H1 (cell line): ENCODE results near the gene PHF23. TPM values are rescaled to one million over a fixed set of nuclear protein-coding genes. Genes with fewer than 3 reads are reported as not detected.

Source experiments
- CTCF ChIA-PET: fragments of 300-600 bp; sonication (Branson Sonifier 250); formaldehyde crosslinking; loops from one replicate; lab custom pipeline; 2021; ENCODE audit not compliant: partially characterized antibody; lab: Charles Lee
- POLR2A ChIA-PET: fragments of 300-600 bp; sonication (Branson Sonifier 250); formaldehyde crosslinking; loops from one replicate; lab custom pipeline; 2021; ENCODE audit warnings: inconsistent platforms; ENCODE audit not compliant: partially characterized antibody; lab: Charles Lee
- DNase-seq, 2 experiments: peaks; one replicate each; pipeline versions ENCODE4 v3.0.0 to v3.0.0-alpha.2; 2010 to 2022; ENCODE audit warnings: low spot score in 2 of 2, low read depth in 1 of 2, mixed read lengths in 1 of 2
- FAIRE-seq: peaks from 2 replicates; lab custom pipeline; 2011; peaks lifted over from hg19 to GRCh38; lab: Jason Lieb, UNC
- H2AFZ ChIP-seq: 2 replicates; pipeline ENCODE4 v1.8.1; 2012; ENCODE audit warnings: low read length, inconsistent platforms
- H2AK5ac ChIP-seq: 2 replicates; pipeline ENCODE4 v1.6.1; 2013; ENCODE audit warnings: low read depth, low read length
- H2BK120ac ChIP-seq: replicated peaks from 2 replicates; pipeline ENCODE3; 2013; ENCODE audit warnings: low read depth, low read length, inconsistent platforms
- H2BK12ac ChIP-seq: 2 replicates; pipeline ENCODE4 v1.6.1; 2013; ENCODE audit warnings: low read depth, low read length
- H2BK15ac ChIP-seq: 2 replicates; pipeline ENCODE4 v1.6.1; 2013; ENCODE audit warnings: low read length
- H2BK20ac ChIP-seq: 2 replicates; pipeline ENCODE4 v1.6.1; 2013; ENCODE audit warnings: low read length
- H2BK5ac ChIP-seq: 2 replicates; pipeline ENCODE4 v1.6.1; 2013; ENCODE audit warnings: low read depth, low read length
- H3K14ac ChIP-seq: 2 replicates; pipeline ENCODE4 v1.6.1; 2013; ENCODE audit warnings: inconsistent platforms; ENCODE audit not compliant: insufficient read length
- H3K18ac ChIP-seq: 2 replicates; pipeline ENCODE4 v1.6.1; 2013; ENCODE audit warnings: low read length; ENCODE audit errors: extremely low read depth
- H3K23ac ChIP-seq: 2 replicates; pipeline ENCODE4 v1.6.1; 2013; ENCODE audit warnings: inconsistent platforms; ENCODE audit not compliant: insufficient read length
- H3K23me2 ChIP-seq: 2 replicates; pipeline ENCODE4 v1.6.1; 2013; ENCODE audit warnings: low read depth, low read length
- H3K27ac ChIP-seq: 2 replicates; pipeline ENCODE4 v1.6.1; 2011; ENCODE audit warnings: low read depth, low read length, inconsistent platforms
- H3K27me3 ChIP-seq, 4 experiments: replicated peaks in 1 of 4; 1 replicate in 1 of 4; 2 replicates in 3 of 4; pipeline versions ENCODE4 v1.6.1 to v1.8.1; 2011 to 2013; ENCODE audit warnings: low read length in 3 of 4, mild to moderate bottlenecking in 3 of 4, inconsistent platforms in 2 of 4, mixed read lengths in 2 of 4, moderate library complexity in 1 of 4; ENCODE audit not compliant: control insufficient read depth in 3 of 4, insufficient read depth in 3 of 4; ENCODE audit errors: extremely low read depth in 1 of 4
- H3K36me3 ChIP-seq, 4 experiments: 2 replicates each; pipeline versions ENCODE4 v1.6.1 to v1.8.1; 2011 to 2013; ENCODE audit warnings: mild to moderate bottlenecking in 4 of 4, low read length in 3 of 4, moderate library complexity in 2 of 4, control low read depth in 1 of 4, inconsistent platforms in 1 of 4; ENCODE audit not compliant: insufficient read depth in 4 of 4, control insufficient read depth in 2 of 4
- H3K4ac ChIP-seq: replicated peaks from 2 replicates; pipeline ENCODE3; 2013; ENCODE audit warnings: low read length, low read depth, mixed read lengths, inconsistent platforms; ENCODE audit not compliant: insufficient read length
- H3K4me1 ChIP-seq, 4 experiments: replicated peaks in 1 of 4; 1 replicate in 1 of 4; 2 replicates in 3 of 4; pipeline versions ENCODE4 v1.6.1 to v1.8.1; 2011 to 2013; ENCODE audit warnings: low read length in 3 of 4, inconsistent platforms in 2 of 4, mixed read lengths in 1 of 4; ENCODE audit not compliant: insufficient read depth in 4 of 4, control insufficient read depth in 3 of 4
- H3K4me2 ChIP-seq, 2 experiments: 2 replicates each; pipeline versions ENCODE4 v1.6.1 to v1.8.1; 2011 to 2013; ENCODE audit warnings: low read depth in 2 of 2, low read length in 2 of 2, control low read depth in 1 of 2, inconsistent platforms in 1 of 2, mild to moderate bottlenecking in 1 of 2; ENCODE audit not compliant: insufficient read depth in 1 of 2
- H3K4me3 ChIP-seq, 4 experiments: fragments of 200-600, 300-600 bp in 1 of 4; sonication (generic), shearing (Covaris generic), sonication (Bioruptor Twin) in 1 of 4; 2 replicates each; pipeline versions ENCODE4 v1.5.1 to v1.8.1; 2011 to 2016; ENCODE audit warnings: low read length in 4 of 4, low read depth in 3 of 4, control low read depth in 2 of 4, inconsistent platforms in 2 of 4, mild to moderate bottlenecking in 2 of 4, mixed read lengths in 1 of 4, moderate library complexity in 1 of 4; ENCODE audit not compliant: insufficient read depth in 2 of 4; ENCODE audit errors: extremely low read depth in 1 of 4
- H3K56ac ChIP-seq: replicated peaks from 2 replicates; pipeline ENCODE3; 2013; ENCODE audit warnings: low read depth, mild to moderate bottlenecking, mixed read lengths, low read length, inconsistent platforms; ENCODE audit not compliant: insufficient read length
- H3K79me1 ChIP-seq: 2 replicates; pipeline ENCODE4 v1.6.1; 2013; ENCODE audit warnings: low read depth, low read length, control low read depth
- H3K79me2 ChIP-seq, 2 experiments: 2 replicates each; pipeline versions ENCODE4 v1.6.1 to v1.8.1; 2012 to 2013; ENCODE audit warnings: low read length in 2 of 2, mild to moderate bottlenecking in 2 of 2, inconsistent platforms in 1 of 2; ENCODE audit not compliant: insufficient read depth in 2 of 2, control insufficient read depth in 1 of 2
- H3K9ac ChIP-seq, 4 experiments: replicated peaks in 1 of 4; 1 replicate in 1 of 4; 2 replicates in 3 of 4; pipeline versions ENCODE4 v1.6.1 to v1.8.1; 2011 to 2013; ENCODE audit warnings: low read depth in 3 of 4, low read length in 3 of 4, control low read depth in 2 of 4, mild to moderate bottlenecking in 2 of 4, moderate library complexity in 2 of 4, inconsistent platforms in 1 of 4; ENCODE audit errors: extremely low read depth in 1 of 4
- H3K9me3 ChIP-seq, 2 experiments: 2 replicates each; pipeline versions ENCODE4 v1.6.1 to v1.8.1; 2012 to 2013; ENCODE audit warnings: mild to moderate bottlenecking in 2 of 2, moderate library complexity in 2 of 2, control low read depth in 1 of 2, inconsistent platforms in 1 of 2, low read depth in 1 of 2, low read length in 1 of 2, mixed read lengths in 1 of 2; ENCODE audit not compliant: insufficient read depth in 2 of 2
- H4K20me1 ChIP-seq, 2 experiments: replicated peaks in 1 of 2; 2 replicates each; pipeline versions ENCODE3 to v1.8.1; 2011 to 2013; ENCODE audit warnings: inconsistent platforms in 2 of 2, low read length in 2 of 2, mild to moderate bottlenecking in 1 of 2; ENCODE audit not compliant: insufficient read depth in 2 of 2, control insufficient read depth in 1 of 2
- H4K5ac ChIP-seq: 2 replicates; pipeline ENCODE4 v1.6.1; 2013; ENCODE audit warnings: low read length, low read depth, mixed read lengths, inconsistent platforms; ENCODE audit not compliant: insufficient read length
- H4K8ac ChIP-seq: 2 replicates; pipeline ENCODE4 v1.8.0; 2013; ENCODE audit warnings: mild to moderate bottlenecking, moderate library complexity, low read length, inconsistent platforms; ENCODE audit not compliant: insufficient read depth; ENCODE audit errors: extremely low read depth
- H4K91ac ChIP-seq: replicated peaks from 2 replicates; pipeline ENCODE3; 2013; ENCODE audit warnings: low read length, mixed read lengths, inconsistent platforms; ENCODE audit not compliant: insufficient read length
- CBX8 ChIP-seq: fragments of 300-800, 300-1000 bp; sonication (generic); IDR thresholded peaks from 2 replicates; pipeline ENCODE4 v1.7.1; 2016; ENCODE audit warnings: low read depth, low read length, borderline replicate concordance
- EGR1 ChIP-seq: IDR thresholded peaks from 2 replicates; pipeline ENCODE4 v1.6.1; 2011; ENCODE audit warnings: low read depth, low read length, borderline replicate concordance
- HDAC2 ChIP-seq, 2 experiments: fragments of 300-600 bp in 1 of 2; sonication (generic) in 1 of 2; IDR thresholded peaks; 2 replicates each; pipeline ENCODE4 v1.6.1; 2011 to 2012; ENCODE audit warnings: low read depth in 2 of 2, low read length in 2 of 2, mild to moderate bottlenecking in 2 of 2, moderate library complexity in 2 of 2, borderline replicate concordance in 1 of 2, inconsistent platforms in 1 of 2
- KDM1A ChIP-seq: fragments of 200-600, 300-600 bp; sonication (generic); IDR thresholded peaks from 2 replicates; pipeline ENCODE4 v1.7.1; 2016; ENCODE audit warnings: mild to moderate bottlenecking, low read length, borderline replicate concordance
- KDM5A ChIP-seq: fragments of 200-600 bp; IDR thresholded peaks from 2 replicates; pipeline ENCODE4 v1.7.1; 2012; ENCODE audit warnings: mild to moderate bottlenecking, low read length, inconsistent platforms, mixed read lengths
- POLR2A ChIP-seq, 2 experiments: IDR thresholded peaks; 1 replicate in 1 of 2; 2 replicates in 1 of 2; pipeline ENCODE4 v1.6.1; 2011; ENCODE audit warnings: low read depth in 2 of 2, low read length in 2 of 2, mild to moderate bottlenecking in 2 of 2; ENCODE audit errors: control extremely low read depth in 1 of 2
- POU5F1 ChIP-seq: IDR thresholded peaks from 2 replicates; pipeline ENCODE4 v1.6.1; 2011; ENCODE audit warnings: low read depth, mild to moderate bottlenecking, low read length, moderate library complexity
- SIRT6 ChIP-seq: IDR thresholded peaks from one replicate; pipeline ENCODE4 v1.7.1; 2012; ENCODE audit warnings: low read length, inconsistent platforms
- SIX5 ChIP-seq: IDR thresholded peaks from 2 replicates; pipeline ENCODE4 v1.6.1; 2011; ENCODE audit warnings: mild to moderate bottlenecking, low read depth, low read length
- TCF12 ChIP-seq: IDR thresholded peaks from 2 replicates; pipeline ENCODE4 v1.6.1; 2011; ENCODE audit warnings: low read depth, mild to moderate bottlenecking, low read length
- ZNF274 ChIP-seq: IDR thresholded peaks from 2 replicates; pipeline ENCODE4 v1.7.0; 2012; ENCODE audit warnings: low read length, borderline replicate concordance; ENCODE audit errors: extremely low read depth
- WGBS, 2 experiments: shearing (Covaris generic) in 1 of 2; methylation state at CpG; one replicate each; pipeline versions ENCODE4 v1.1.6 to v1.1.7; 2013 to 2015; ENCODE audit warnings: low lambda C conversion rate in 2 of 2, mixed read lengths in 2 of 2, inconsistent platforms in 1 of 2, low coverage in 1 of 2, missing lambda C conversion rate in 1 of 2; ENCODE audit not compliant: insufficient replicate concordance in 2 of 2, insufficient coverage in 1 of 2, insufficient read length in 1 of 2; ENCODE audit errors: extremely low coverage in 1 of 2, missing lambda C conversion rate in 1 of 2; 5-methylcytosine and 5-hydroxymethylcytosine counted together
- polyA plus RNA-seq, 7 experiments: library from polyadenylated mRNA; depleted of rRNA in 3 of 7; stranded (reverse) in 5 of 7; unstranded in 2 of 7; fragments of >200 nt in 5 of 7; fragments of 200-250 nt in 2 of 7; gene quantifications; 1 replicate in 5 of 7; 2 replicates in 1 of 7; 4 replicates in 1 of 7; pipeline versions ENCODE4 v1.2.1 to v1.2.3, GENCODE V29; 2011 to 2013; ENCODE audit warnings: missing spikeins in 2 of 7, mixed read lengths in 2 of 7
- total RNA-seq: library from RNA; stranded (reverse); fragmentation: NEBNext Ultra II Directional; extraction: Animal tissue kit (Norgen Biotek cat#: 25700); gene quantifications from 2 replicates; pipeline ENCODE4 v1.2.1, GENCODE V29; 2021
- TF ChIP-seq, protein P1 (sequence below): IDR thresholded peaks from 2 replicates; pipeline ENCODE4 v1.6.1; 2011; ENCODE audit warnings: low read depth, mild to moderate bottlenecking, low read length; ENCODE audit not compliant: insufficient read depth
- TF ChIP-seq, protein P2 (sequence below): IDR thresholded peaks from 2 replicates; pipeline ENCODE4 v1.6.1; 2012; ENCODE audit warnings: inconsistent platforms

The PHF23 gene
- total and polyA plus RNA-seq, 2 of the 8 experiments (the other 6 are each of a cell fraction or from before 2014, with no cell fraction given), result 47.5 to 62.8 TPM

DNA sequence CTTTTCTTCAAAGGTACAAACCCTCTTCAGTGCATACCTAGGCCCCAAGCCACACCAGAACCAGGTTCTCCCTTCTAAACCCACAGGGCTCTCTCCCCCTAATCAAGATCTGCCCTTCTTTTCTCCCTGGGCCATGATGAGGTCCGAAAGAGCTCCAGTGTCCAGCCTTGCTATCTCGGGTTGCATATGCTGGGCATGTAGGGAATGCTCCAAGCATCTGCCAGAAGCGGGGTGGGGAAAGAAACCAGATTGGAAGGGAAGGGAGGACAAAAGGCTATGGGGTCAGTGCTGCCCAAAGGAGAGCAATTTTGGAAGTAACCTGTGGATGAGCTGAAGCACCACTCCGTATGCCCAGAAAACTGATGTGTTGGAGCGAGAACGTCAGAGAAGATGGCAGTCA lies 10.0 kb upstream of the PHF23 start:
- Histone ChIP-seq H2BK120ac (no peak overlapping the region), H4K8ac (no peak overlapping the region), H2AK5ac (no peak overlapping the region), H3K4ac (no peak overlapping the region), H3K4me2 (peak overlapping the region in 1 of 2 experiments; percentile 99; a peak in 1 of 4 replicates), H3K18ac (no peak overlapping the region), H2BK5ac (0 out of 2 replicates have a peak overlapping the region, but pooled peaks have one; percentile 44), H2AFZ (no peak overlapping the region), H3K9me3 (no peaks in the 10 kb centered on the region), H3K4me3 (no peak overlapping the region), H3K23me2 (peaks cover 7% of the 10 kb centered on the region), H3K79me2 (peaks cover 23 to 54% of the 10 kb centered on the region in 2 experiments), H4K20me1 (peaks cover 4 to 9% of the 10 kb centered on the region in 2 experiments), H3K9ac (peak overlapping the region in 1 of 4 experiments; percentile 14; a peak in 1 of 7 replicates), H3K27ac (no peak overlapping the region), H4K91ac (no peak overlapping the region), H2BK20ac (no peak overlapping the region), H4K5ac (no peak overlapping the region), H2BK15ac (no peak overlapping the region), H3K56ac (no peak overlapping the region), H3K27me3 (no peaks in the 10 kb centered on the region), H3K14ac (no peak overlapping the region), H2BK12ac (no peak overlapping the region), H3K23ac (no peak overlapping the region), H3K4me1 (peaks cover 3 to 12% (median 5%) of the 10 kb centered on the region in 4 experiments), H3K36me3 (peaks cover 9 to 25% (median 20%) of the 10 kb centered on the region in 4 experiments; a peak in 7 of 8 replicates), H3K79me1 (peaks cover 16% of the 10 kb centered on the region)
- POLR2A ChIA-PET, result interaction anchor here (0.9 to 8.3 kb wide), 11 partner anchors 8 to 66 kb away, joined by 3 to 121 read pairs (median 4); partner anchors contain the start of genes ACADVL, CLDN7, DLG4 and DVL2
- CTCF ChIA-PET, result interaction anchor here (0.6 to 1.4 kb wide), 4 partner anchors 11 to 515 kb away, joined by 3 to 7 read pairs (median 4); partner anchors contain the start of gene SLC2A4
- DNase-seq (no peak), FAIRE-seq (no peak)
- WGBS, 2 experiments, result 91% methylated on average over 6 of the region's 6 CpGs; no CpG with 5 or more reads in 1 of the 2 experiments
- TF ChIP-seq KDM1A (no peak), POLR2A (IDR thresholded peaks at IDR 0.05; ENCODE audit: control extremely low read depth in 1 of 2, low read depth in 2 of 2, low read length in 2 of 2) (no peak), EGR1 (no peak), ZNF274 (no peak), SIX5 (no peak), SIRT6 (no peak), HDAC2 (IDR thresholded peaks at IDR 0.05; ENCODE audit: borderline replicate concordance in 1 of 2, low read depth in 2 of 2, low read length in 2 of 2) (no peak), TCF12 (no peak), KDM5A (no peak), CBX8 (no peak), POU5F1 (no peak)
- TF ChIP-seq, protein P1, sequence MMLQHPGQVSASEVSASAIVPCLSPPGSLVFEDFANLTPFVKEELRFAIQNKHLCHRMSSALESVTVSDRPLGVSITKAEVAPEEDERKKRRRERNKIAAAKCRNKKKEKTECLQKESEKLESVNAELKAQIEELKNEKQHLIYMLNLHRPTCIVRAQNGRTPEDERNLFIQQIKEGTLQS, result no peak
- TF ChIP-seq, protein P2, sequence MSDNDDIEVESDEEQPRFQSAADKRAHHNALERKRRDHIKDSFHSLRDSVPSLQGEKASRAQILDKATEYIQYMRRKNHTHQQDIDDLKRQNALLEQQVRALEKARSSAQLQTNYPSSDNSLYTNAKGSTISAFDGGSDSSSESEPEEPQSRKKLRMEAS, result no peak
